Measurements from ENCODE around the gene ZW10.
"Not testable (repeated sequence)": the region's sequence is repeated elsewhere in the genome, so short reads cannot be mapped to it uniquely, and the experiment has no call there.

ZW10 gene

GRCh38 chr11:113730887-113731726, 42.4 kb downstream of the ZW10 start:
- H3K27me3 Mint-ChIP-seq = no peaks in the 10 kb centered on the region
- H3K27ac Mint-ChIP-seq (ENCODE audit: low read depth) = no peak overlapping the region
- H3K4me3 Mint-ChIP-seq = no peak overlapping the region
- DNase-seq (ENCODE audit: low spot score in 2 of 2) (no peak), ATAC-seq (replicated peaks; ENCODE audit: extremely low read depth, poor library complexity, severe bottlenecking) (no peak)
- H3K36me3 Mint-ChIP-seq (ENCODE audit: insufficient read depth) = peaks cover 6% of the 10 kb centered on the region
- H3K9me3 Mint-ChIP-seq = no peaks in the 10 kb centered on the region
- no peaks in the 10 kb centered on the region for H3K4me1 Mint-ChIP-seq

GRCh38 chr11:113729456-113729855, 44.0 kb downstream of the ZW10 start:
- DNase-seq (ENCODE audit: low spot score in 2 of 2) (no peak), ATAC-seq (replicated peaks; ENCODE audit: extremely low read depth, poor library complexity, severe bottlenecking) (no peak)
- H3K4me3 Mint-ChIP-seq = no peak overlapping the region
- H3K27me3 Mint-ChIP-seq = no peaks in the 10 kb centered on the region
- no peaks in the 10 kb centered on the region for H3K4me1 Mint-ChIP-seq
- no peaks in the 10 kb centered on the region for H3K9me3 Mint-ChIP-seq
- peaks cover 6% of the 10 kb centered on the region for H3K36me3 Mint-ChIP-seq (ENCODE audit: insufficient read depth)
- H3K27ac Mint-ChIP-seq (ENCODE audit: low read depth) = peak overlapping the region; percentile 1

GRCh38 chr11:113728814-113729213, 44.7 kb downstream of the ZW10 start:
- Mint-ChIP-seq H3K36me3 (ENCODE audit: insufficient read depth) (peaks cover 2% of the 10 kb centered on the region), H3K27me3 (no peaks in the 10 kb centered on the region), H3K4me1 (no peaks in the 10 kb centered on the region), H3K27ac (ENCODE audit: low read depth) (no peak overlapping the region), H3K4me3 (no peak overlapping the region), H3K9me3 (no peaks in the 10 kb centered on the region)
- DNase-seq (ENCODE audit: low spot score in 2 of 2) (no peak), ATAC-seq (replicated peaks; ENCODE audit: extremely low read depth, poor library complexity, severe bottlenecking) (no peak)

- Mint-ChIP-seq H3K27ac (ENCODE audit: low read depth) (no peak overlapping the region), H3K27me3 (no peaks in the 10 kb centered on the region), H3K9me3 (no peaks in the 10 kb centered on the region), H3K36me3 (ENCODE audit: insufficient read depth) (peaks cover 3% of the 10 kb centered on the region), H3K4me1 (no peaks in the 10 kb centered on the region), H3K4me3 (no peak overlapping the region)
- DNase-seq (ENCODE audit: low spot score in 2 of 2) = no peak
- ATAC-seq (replicated peaks; ENCODE audit: extremely low read depth, poor library complexity, severe bottlenecking) = no peak
Observed at GRCh38 chr11:113725913-113726312, 47.6 kb downstream of the ZW10 start.

GRCh38 chr11:113725407-113725806, 48.1 kb downstream of the ZW10 start:
- peaks cover 2% of the 10 kb centered on the region for H3K36me3 Mint-ChIP-seq (ENCODE audit: insufficient read depth)
- ATAC-seq (replicated peaks; ENCODE audit: extremely low read depth, poor library complexity, severe bottlenecking) = no peak

DNA sequence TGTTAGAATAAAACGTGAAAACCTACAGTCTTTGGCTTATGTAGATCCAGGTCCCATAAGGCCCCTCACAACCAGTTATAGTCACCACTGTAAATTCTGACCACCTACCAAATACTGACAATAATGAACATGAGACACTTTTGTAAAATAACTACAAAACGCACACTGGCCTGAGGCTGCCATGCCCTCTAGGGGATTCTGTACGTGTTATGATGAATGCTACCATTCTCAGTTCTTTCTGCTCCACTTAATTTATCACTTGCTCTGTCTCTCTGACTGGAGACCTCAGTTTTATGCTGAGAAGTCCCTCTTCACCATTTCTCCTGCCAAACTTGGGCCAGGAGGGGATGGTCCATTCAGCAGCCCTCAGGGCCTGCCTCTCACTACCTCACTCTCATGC, 48.7 kb downstream of the ZW10 start:
- H3K4me3 Mint-ChIP-seq = no peak overlapping the region
- no peak overlapping the region for H3K27ac Mint-ChIP-seq (ENCODE audit: low read depth)
- no peaks in the 10 kb centered on the region for H3K4me1 Mint-ChIP-seq
- no peak for ATAC-seq (replicated peaks; ENCODE audit: extremely low read depth, poor library complexity, severe bottlenecking)
- no peaks in the 10 kb centered on the region for H3K27me3 Mint-ChIP-seq
- no peak for DNase-seq (ENCODE audit: low spot score in 2 of 2)
- H3K36me3 Mint-ChIP-seq (ENCODE audit: insufficient read depth) = peaks cover 2% of the 10 kb centered on the region
- no peaks in the 10 kb centered on the region for H3K9me3 Mint-ChIP-seq

More at GRCh38 chr11:113725407-113725806, 48.1 kb downstream of the ZW10 start:
- no peaks in the 10 kb centered on the region for H3K4me1 Mint-ChIP-seq
- H3K27me3 Mint-ChIP-seq = no peaks in the 10 kb centered on the region
- no peaks in the 10 kb centered on the region for H3K9me3 Mint-ChIP-seq
- no peak for DNase-seq (ENCODE audit: low spot score in 2 of 2)
- H3K27ac Mint-ChIP-seq (ENCODE audit: low read depth) = no peak overlapping the region
- no peak overlapping the region for H3K4me3 Mint-ChIP-seq

DNA sequence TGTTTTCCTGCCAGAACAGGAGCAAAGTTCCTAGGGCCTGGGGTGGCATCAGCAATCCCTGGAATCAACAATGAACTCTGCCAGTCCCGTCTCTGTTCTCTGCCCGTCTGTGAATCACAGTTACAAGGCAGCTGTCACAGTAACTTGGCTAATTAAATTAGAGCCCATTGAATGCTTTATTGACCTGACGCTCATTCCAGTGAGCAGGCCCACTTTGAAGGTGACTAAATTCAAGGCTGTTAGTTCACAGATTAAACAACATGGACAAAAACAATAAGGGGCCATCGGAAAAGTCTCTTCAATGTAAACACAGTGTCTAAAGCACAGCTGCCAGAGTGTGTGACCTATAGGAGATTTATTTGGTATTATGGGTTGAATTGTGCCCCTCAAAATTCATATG, 49.7 kb downstream of the ZW10 start:
- DNase-seq (ENCODE audit: low spot score in 2 of 2) = no peak
- H3K9me3 Mint-ChIP-seq = no peaks in the 10 kb centered on the region
- H3K4me1 Mint-ChIP-seq = no peaks in the 10 kb centered on the region
- no peak overlapping the region for H3K4me3 Mint-ChIP-seq
- ATAC-seq (replicated peaks; ENCODE audit: extremely low read depth, poor library complexity, severe bottlenecking) = no peak
- no peak overlapping the region for H3K27ac Mint-ChIP-seq (ENCODE audit: low read depth)
- peaks cover 2% of the 10 kb centered on the region for H3K36me3 Mint-ChIP-seq (ENCODE audit: insufficient read depth)
- no peaks in the 10 kb centered on the region for H3K27me3 Mint-ChIP-seq

DNA sequence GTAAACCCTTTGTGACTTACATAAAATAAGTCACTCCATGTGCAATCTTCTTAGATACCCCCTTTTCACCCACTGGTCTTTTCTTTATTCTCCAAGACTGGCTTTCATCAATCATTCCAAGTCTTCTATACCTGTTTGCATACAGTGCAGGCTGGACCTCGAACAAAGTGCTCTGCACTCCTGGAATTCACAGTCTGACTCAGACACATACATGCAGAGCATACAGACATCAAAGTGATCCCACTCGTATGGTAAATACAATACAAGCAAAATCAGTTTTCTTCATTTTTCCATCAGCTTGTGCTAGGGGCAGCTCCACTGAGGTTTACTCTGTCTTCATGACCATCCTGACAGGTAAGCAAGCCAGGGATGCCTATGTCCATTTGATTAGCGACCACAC, 50.6 kb downstream of the ZW10 start:
- H3K27me3 Mint-ChIP-seq = no peaks in the 10 kb centered on the region
- DNase-seq (ENCODE audit: low spot score in 2 of 2) (no peak), ATAC-seq (replicated peaks; ENCODE audit: extremely low read depth, poor library complexity, severe bottlenecking) (no peak)
- no peaks in the 10 kb centered on the region for H3K4me1 Mint-ChIP-seq
- no peak overlapping the region for H3K4me3 Mint-ChIP-seq
- H3K9me3 Mint-ChIP-seq = no peaks in the 10 kb centered on the region
- no peak overlapping the region for H3K27ac Mint-ChIP-seq (ENCODE audit: low read depth)
- H3K36me3 Mint-ChIP-seq (ENCODE audit: insufficient read depth) = peaks cover 2% of the 10 kb centered on the region

DNA sequence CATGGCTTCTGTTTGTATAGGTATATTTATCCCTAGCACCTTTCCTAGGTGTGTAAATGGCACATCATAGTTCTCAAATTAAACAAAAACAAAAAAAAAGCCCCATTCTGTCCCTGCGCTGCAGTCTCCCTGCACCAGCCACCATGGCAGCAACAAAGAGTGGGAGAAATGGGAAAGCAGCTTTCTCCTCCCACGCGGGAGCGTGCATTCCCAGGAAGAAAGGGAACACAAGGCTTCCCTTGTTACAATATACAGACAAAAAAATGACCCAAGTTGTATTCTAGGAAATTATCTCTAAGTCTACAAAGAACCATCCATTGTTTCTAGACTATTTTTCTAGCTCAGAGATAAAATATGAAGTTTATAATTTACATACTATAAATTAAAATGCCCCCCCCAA, 51.3 kb downstream of the ZW10 start:
- Mint-ChIP-seq H3K9me3 (no peaks in the 10 kb centered on the region), H3K27me3 (no peaks in the 10 kb centered on the region), H3K4me3 (no peak overlapping the region), H3K4me1 (no peaks in the 10 kb centered on the region), H3K27ac (ENCODE audit: low read depth) (no peak overlapping the region), H3K36me3 (ENCODE audit: insufficient read depth) (peaks cover 4% of the 10 kb centered on the region)
- ATAC-seq (replicated peaks; ENCODE audit: extremely low read depth, poor library complexity, severe bottlenecking) (no peak), DNase-seq (ENCODE audit: low spot score in 2 of 2) (no peak)

DNA sequence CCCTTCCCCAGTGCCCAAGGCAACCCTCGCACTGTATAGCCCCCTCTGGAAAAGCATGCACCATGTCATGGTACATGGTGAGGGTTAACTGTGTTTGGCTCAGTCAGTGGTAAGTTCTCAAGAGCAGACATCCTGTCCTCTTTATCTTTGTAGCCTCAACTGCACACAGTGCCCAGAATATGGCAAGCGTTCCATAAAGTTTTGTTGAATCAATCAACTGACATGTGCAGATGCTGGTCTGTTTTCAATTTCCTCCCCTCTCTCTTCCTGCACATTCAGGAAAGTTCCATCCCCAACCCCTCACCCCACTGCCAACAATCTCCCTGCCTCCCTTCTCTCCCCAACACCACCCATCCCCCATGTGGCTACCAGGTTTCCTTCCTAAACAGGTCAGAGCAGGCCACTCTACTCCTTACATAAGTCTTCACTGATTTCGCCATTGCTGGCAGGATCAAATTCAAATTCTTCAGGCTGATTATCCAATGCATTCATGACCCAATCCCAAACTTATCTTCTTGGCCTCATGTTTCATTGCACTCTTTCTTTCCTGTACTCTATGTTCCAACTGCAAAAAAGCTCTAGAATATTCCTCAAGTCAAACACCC, 51.9 kb downstream of the ZW10 start:
- no peak overlapping the region for H3K4me3 Mint-ChIP-seq
- no peak for ATAC-seq (replicated peaks; ENCODE audit: extremely low read depth, poor library complexity, severe bottlenecking)
- H3K9me3 Mint-ChIP-seq = no peaks in the 10 kb centered on the region
- peaks cover 4% of the 10 kb centered on the region for H3K36me3 Mint-ChIP-seq (ENCODE audit: insufficient read depth)
- no peak for DNase-seq (ENCODE audit: low spot score in 2 of 2)
- H3K27me3 Mint-ChIP-seq = no peaks in the 10 kb centered on the region
- no peaks in the 10 kb centered on the region for H3K4me1 Mint-ChIP-seq
- no peak overlapping the region for H3K27ac Mint-ChIP-seq (ENCODE audit: low read depth)

DNA sequence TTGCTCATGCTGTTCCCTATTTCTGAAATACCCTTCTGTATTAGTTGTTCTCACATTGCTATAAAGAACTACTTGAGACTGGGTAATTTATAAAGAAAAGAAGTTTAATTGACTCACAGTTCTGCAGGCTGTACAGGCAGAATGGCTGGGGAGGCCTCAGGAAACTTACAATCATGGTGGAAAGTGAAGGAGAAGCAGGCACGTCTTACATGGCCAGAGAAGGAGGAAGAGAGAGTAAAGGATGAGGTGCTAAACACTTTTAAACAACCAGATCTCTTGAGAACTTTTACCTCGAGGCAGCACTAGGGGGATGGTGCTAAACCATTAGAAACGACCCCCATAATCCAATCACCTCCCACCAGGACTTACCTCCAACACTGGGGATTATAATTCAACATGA, 53.0 kb downstream of the ZW10 start:
- H3K4me3 Mint-ChIP-seq; H3K27ac Mint-ChIP-seq (ENCODE audit: low read depth); H3K36me3 Mint-ChIP-seq (ENCODE audit: insufficient read depth); DNase-seq (ENCODE audit: low spot score in 2 of 2); ATAC-seq (replicated peaks; ENCODE audit: extremely low read depth, poor library complexity, severe bottlenecking); H3K27me3 Mint-ChIP-seq; H3K9me3 Mint-ChIP-seq; H3K4me1 Mint-ChIP-seq: not testable (repeated sequence)

GRCh38 chr11:113715882-113716625, 57.4 kb downstream of the ZW10 start:
- H3K36me3 Mint-ChIP-seq (ENCODE audit: insufficient read depth) = peaks cover 2% of the 10 kb centered on the region
- no peak overlapping the region for H3K4me3 Mint-ChIP-seq
- H3K9me3 Mint-ChIP-seq = no peaks in the 10 kb centered on the region
- no peak overlapping the region for H3K27ac Mint-ChIP-seq (ENCODE audit: low read depth)
- no peaks in the 10 kb centered on the region for H3K4me1 Mint-ChIP-seq
- ATAC-seq (replicated peaks; ENCODE audit: extremely low read depth, poor library complexity, severe bottlenecking) (no peak), DNase-seq (ENCODE audit: low spot score in 2 of 2) (no peak)
- H3K27me3 Mint-ChIP-seq = no peaks in the 10 kb centered on the region

DNA sequence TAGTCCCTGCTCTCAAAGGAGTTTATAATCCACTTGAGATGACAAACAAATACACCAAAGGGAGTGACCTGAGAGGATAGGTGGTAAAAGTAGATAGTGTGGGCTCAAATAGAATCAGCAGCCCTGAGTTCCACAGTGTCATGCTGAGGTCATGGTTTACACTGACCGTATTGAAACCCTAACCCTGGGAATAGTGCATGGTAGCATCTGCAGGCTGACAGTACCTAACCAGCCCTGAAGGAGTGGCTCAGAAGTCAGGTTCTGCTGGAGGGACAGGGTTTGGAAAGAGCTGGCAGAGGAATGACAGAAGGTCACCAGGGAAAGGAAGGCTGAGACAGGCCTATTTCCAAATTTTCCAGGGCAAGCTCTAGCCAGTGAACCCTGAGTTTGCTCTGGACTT, 58.2 kb downstream of the ZW10 start:
- no peak for DNase-seq (ENCODE audit: low spot score in 2 of 2)
- Mint-ChIP-seq H3K4me3 (no peak overlapping the region), H3K27ac (ENCODE audit: low read depth) (no peak overlapping the region), H3K27me3 (no peaks in the 10 kb centered on the region), H3K9me3 (no peaks in the 10 kb centered on the region), H3K4me1 (no peaks in the 10 kb centered on the region), H3K36me3 (ENCODE audit: insufficient read depth) (peaks cover 2% of the 10 kb centered on the region)
- no peak for ATAC-seq (replicated peaks; ENCODE audit: extremely low read depth, poor library complexity, severe bottlenecking)
